GM08714 (cell line): ENCODE results near the gene SIRT5.

Experiments
- H3K4me3 ChIP-seq: fragments of 200-500 bp; sonication (Bioruptor generic); 2 replicates; pipeline ENCODE4 v1.5.1; 2014; ENCODE audit warnings: mild to moderate bottlenecking, low read length, inconsistent platforms
- ZNF274 ChIP-seq: IDR thresholded peaks from 2 replicates; pipeline ENCODE4 v1.6.1; 2012; ENCODE audit warnings: mild to moderate bottlenecking, low read depth, low read length

Gene SIRT5

DNA sequence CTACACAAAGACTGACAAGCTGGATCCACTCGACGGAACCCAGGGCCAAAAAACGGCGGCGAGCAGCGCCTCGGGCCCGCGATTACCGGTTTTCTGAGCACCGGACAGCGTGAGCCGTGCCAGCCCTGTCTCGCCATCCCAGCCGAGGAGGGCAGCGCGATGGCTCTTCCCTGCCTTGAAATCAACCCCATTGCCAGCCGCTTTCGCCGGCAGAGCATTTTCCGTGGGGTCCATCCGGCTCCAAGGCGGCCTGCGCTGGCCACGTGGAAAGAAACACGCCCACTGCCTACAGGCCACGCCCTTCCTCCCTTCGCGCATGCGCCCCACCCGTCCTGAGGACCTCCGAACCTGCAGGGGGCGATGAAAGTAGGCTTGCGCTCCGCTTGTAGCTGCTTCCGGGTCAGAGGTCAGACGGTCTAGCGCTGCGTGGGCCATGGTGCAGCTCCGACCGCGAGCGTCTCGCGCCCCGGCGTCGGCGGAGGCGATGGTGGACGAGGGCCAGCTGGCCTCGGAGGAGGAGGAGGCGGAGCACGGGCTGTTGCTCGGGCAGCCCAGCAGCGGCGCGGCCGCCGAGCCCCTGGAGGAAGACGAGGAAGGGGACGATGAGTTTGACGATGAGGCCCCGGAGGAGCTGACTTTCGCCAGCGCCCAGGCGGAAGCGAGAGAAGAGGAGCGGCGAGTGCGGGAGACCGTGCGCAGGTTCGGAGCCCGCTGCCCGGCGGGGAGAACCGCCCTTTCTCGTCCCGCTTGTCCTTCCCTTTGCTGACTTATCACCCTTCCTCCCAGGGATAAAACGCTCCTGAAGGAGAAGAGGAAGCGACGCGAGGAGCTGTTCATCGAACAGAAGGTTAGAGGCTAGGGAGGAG lies 40.8 kb downstream of the SIRT5 start, which contains the start of gene NOL7:
TSS of gene NOL7 (plus strand) at position 410 of the 866 bp plus-strand sequence. CDS start at position 434, 24 bp downstream.
- no peak for TF ChIP-seq ZNF274
- H3K4me3 ChIP-seq: peak within 1 kb of the TSS; percentile 93

DNA sequence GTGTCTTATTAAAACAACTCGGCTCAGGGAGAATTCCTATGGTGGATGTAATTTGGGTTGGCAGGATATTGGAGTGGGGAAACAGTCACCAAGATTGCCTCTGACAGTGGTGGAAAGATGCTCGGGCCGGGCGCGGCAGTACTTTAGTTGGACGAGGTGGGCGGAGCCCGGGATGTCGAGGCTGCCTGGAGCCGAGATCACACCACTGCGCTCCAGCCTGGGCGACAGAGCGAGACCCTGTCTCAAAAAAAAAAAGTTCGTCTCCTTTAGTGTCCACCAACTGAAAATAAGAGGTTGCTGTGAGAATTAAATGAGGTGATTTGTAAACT lies 41.4 kb downstream of the SIRT5 start:
- no peak for TF ChIP-seq ZNF274
- peak overlapping the region; percentile 93 for H3K4me3 ChIP-seq

- TF ChIP-seq ZNF274: no peak
- H3K4me3 ChIP-seq: no peak overlapping the region
Measured at GRCh38 chr6:13617066-13617465, 42.7 kb downstream of the SIRT5 start.

GRCh38 chr6:13624871-13625288 lies 50.5 kb downstream of the SIRT5 start:
- no peak for TF ChIP-seq ZNF274
- no peak overlapping the region for H3K4me3 ChIP-seq

- no peak overlapping the region for H3K4me3 ChIP-seq
- TF ChIP-seq ZNF274: no peak
Measured at GRCh38 chr6:13629459-13630116, 55.2 kb downstream of the SIRT5 start.

DNA sequence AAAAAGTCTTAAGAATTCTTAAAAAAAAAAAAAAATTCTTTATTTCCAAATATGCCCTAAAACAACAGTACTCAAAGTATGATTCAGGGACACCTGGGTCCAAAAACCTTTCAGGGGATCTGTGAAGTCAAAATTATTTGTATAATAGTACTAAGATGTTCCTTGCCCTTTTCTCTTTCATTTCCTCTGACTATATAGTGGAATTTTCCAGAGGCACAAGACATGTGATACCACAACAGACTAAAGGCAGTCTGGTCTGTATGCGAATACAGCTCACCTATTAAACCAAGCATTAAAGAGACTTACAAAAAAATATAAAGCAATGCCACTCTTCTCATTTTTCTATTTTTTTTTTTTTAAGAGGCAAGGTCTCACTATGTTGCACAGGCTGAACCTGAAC lies 56.1 kb downstream of the SIRT5 start:
- TF ChIP-seq ZNF274: no peak
- H3K4me3 ChIP-seq: no peak overlapping the region

- no peak for TF ChIP-seq ZNF274
- no peak overlapping the region for H3K4me3 ChIP-seq
Measured at GRCh38 chr6:13633343-13633742, 58.9 kb downstream of the SIRT5 start.

DNA sequence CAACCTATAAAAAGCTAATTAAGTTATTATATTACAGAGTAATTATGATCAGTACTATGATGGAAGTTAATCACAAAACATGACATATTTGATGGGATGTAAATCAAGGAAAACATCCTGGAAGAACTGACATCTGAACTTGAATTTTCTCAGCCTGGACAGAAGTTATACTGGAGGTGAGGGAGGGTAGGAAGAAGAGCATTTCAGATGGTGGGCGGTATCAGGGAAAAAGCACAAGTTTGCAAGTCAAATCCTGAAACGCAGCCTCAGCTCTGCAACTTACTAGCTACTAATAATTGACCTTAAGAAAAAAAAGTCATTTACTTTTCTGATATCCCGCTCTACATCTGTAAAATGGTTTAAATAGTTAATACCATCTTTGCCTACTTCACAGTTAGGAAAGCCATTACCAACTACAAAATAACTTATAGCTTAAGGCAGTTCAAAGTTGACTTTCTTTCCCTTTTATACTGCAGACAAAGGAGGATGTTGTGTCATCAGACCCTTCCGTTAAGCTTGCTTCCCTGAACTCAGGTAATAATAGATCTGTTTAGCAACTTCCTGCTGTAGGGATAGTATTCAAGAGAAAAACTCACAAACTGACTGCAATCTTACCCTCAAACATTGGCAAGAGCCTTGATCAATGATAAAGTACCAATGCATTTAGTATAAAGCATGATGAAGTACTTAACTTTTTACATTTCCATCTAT lies 61.7 kb downstream of the SIRT5 start:
- TF ChIP-seq ZNF274: no peak
- H3K4me3 ChIP-seq: no peak overlapping the region

DNA sequence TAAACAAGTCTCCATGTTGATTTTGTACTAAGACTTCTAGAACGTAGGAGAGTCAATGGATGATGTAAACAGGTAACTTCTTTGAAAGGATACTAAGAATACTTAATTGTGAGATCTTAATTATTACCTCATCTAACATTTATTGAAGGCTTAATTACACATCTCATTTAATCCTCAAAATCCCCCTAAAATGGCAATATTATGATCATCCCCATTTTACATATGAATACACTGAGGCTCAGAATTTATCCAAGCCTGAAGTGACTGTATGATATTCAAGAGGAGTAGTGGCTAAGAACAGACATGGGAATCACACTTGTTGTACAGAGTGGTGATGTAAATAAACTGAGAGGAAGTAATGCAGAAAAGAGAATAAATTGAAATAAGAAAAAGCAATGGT lies 63.6 kb downstream of the SIRT5 start:
- TF ChIP-seq ZNF274: no peak
- no peak overlapping the region for H3K4me3 ChIP-seq

GRCh38 chr6:13638626-13639025 lies 64.2 kb downstream of the SIRT5 start:
- no peak overlapping the region for H3K4me3 ChIP-seq
- TF ChIP-seq ZNF274: no peak

- no peak overlapping the region for H3K4me3 ChIP-seq
- TF ChIP-seq ZNF274: no peak
Measured at GRCh38 chr6:13641315-13641714, 66.9 kb downstream of the SIRT5 start.

- H3K4me3 ChIP-seq: no peak overlapping the region
- TF ChIP-seq ZNF274: no peak
Measured at GRCh38 chr6:13643125-13643524, 68.7 kb downstream of the SIRT5 start.

- no peak for TF ChIP-seq ZNF274
Measured at GRCh38 chr6:13648850-13649249, 74.4 kb downstream of the SIRT5 start.

GRCh38 chr6:13649393-13649792 lies 75.0 kb downstream of the SIRT5 start:
- no peak for TF ChIP-seq ZNF274
- no peak overlapping the region for H3K4me3 ChIP-seq

More at GRCh38 chr6:13648850-13649249, 74.4 kb downstream of the SIRT5 start:
- no peak overlapping the region for H3K4me3 ChIP-seq

DNA sequence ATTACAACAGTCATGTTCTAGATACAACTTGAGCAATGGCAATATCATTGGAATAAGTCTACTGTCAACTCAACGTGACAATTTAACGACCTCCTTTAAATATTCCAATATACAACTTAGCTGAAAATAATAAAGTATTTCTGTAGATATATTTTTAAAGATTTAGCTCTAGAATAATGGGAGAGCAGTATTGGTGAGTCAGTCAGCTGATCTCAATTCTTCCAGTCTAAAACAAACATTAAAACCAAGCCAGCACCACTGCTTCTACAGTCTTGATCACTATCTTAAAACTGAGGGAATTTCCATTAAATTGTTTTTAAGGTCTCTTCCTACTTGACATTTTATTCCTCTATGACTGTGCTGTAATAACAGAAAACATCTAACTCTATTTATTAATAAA lies 78.9 kb downstream of the SIRT5 start:
- H3K4me3 ChIP-seq: no peak overlapping the region
- no peak for TF ChIP-seq ZNF274

DNA sequence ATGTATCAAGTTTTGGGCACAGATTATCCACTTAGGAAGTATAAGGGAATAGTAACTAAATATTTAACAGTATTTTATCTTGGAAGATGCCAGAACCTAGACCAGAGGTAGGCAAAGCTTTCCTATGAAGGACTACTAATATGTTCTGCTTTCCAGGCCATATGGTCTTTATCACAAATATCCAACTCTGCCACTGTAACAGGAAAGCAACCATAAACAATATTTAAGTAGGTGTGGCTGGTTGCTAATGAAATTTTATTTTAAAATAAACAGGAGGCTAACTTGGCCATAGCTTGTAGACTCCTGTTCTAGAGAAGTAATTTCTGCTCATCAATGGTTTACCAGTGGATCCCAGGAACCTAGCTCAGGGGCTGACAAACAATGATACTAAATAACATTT lies 80.1 kb downstream of the SIRT5 start:
- no peak overlapping the region for H3K4me3 ChIP-seq
- TF ChIP-seq ZNF274: no peak
